HG02884 (cell line): ENCODE measurements around the gene CCR5AS.
"Not testable (repeated sequence)": the region's sequence is repeated elsewhere in the genome, so short reads cannot be mapped to it uniquely, and the experiment has no call there.

ENCODE experiments used
- ATAC-seq: cut with Tn5 transposase; IDR thresholded peaks from one replicate; pipeline ENCODE4 v1.9.1; 2021; ENCODE audit warnings: mild to moderate bottlenecking, moderate library complexity; ENCODE audit not compliant: unreplicated experiment

Gene CCR5AS

GRCh38 chr3:46406788-46407611 lies at the start of gene CCR5AS, which contains the start of gene CCRL2:
TSS of gene CCR5AS (minus strand) at chr3:46407066.
TSS of gene CCRL2 (plus strand) at chr3:46407259. CDS start at chr3:46408080, 821 bp downstream.
- no peak for ATAC-seq

- no peak for ATAC-seq
Measured at GRCh38 chr3:46456118-46456517, 49.3 kb upstream of the CCR5AS start.

- ATAC-seq, result no peak
Measured at GRCh38 chr3:46455231-46456115, 48.6 kb upstream of the CCR5AS start.

GRCh38 chr3:46454606-46455005 lies 47.7 kb upstream of the CCR5AS start:
- no peak for ATAC-seq

- ATAC-seq, result no peak
Measured at GRCh38 chr3:46454209-46454595, 47.3 kb upstream of the CCR5AS start.

- no peak for ATAC-seq
Measured at GRCh38 chr3:46453526-46454208, 46.8 kb upstream of the CCR5AS start.

GRCh38 chr3:46449755-46450552 lies 43.1 kb upstream of the CCR5AS start:
- no peak for ATAC-seq

- no peak for ATAC-seq
Measured at GRCh38 chr3:46448721-46449120, 41.9 kb upstream of the CCR5AS start.

GRCh38 chr3:46447228-46447985 lies 40.5 kb upstream of the CCR5AS start:
- ATAC-seq, result no peak

- no peak for ATAC-seq
Measured at GRCh38 chr3:46442576-46443530, 36.0 kb upstream of the CCR5AS start.

- ATAC-seq, result peak; percentile 84
Measured at GRCh38 chr3:46440531-46441294, 33.8 kb upstream of the CCR5AS start.

- no peak for ATAC-seq
Measured at GRCh38 chr3:46438831-46439230, 32.0 kb upstream of the CCR5AS start.

- no peak for ATAC-seq
Measured at GRCh38 chr3:46435081-46435726, 28.3 kb upstream of the CCR5AS start.

GRCh38 chr3:46433841-46434240 lies 27.0 kb upstream of the CCR5AS start:
- ATAC-seq, result no peak

GRCh38 chr3:46433118-46433517 lies 26.3 kb upstream of the CCR5AS start:
- ATAC-seq, result not testable (repeated sequence)

GRCh38 chr3:46431905-46432304 lies 25.0 kb upstream of the CCR5AS start:
- not testable (repeated sequence) for ATAC-seq

GRCh38 chr3:46430879-46431278 lies 24.0 kb upstream of the CCR5AS start:
- not testable (repeated sequence) for ATAC-seq
